Left lung (tissue), 10 donors: Measurements from ENCODE around the gene ALDH4A1. TPM values are rescaled to one million over a fixed set of nuclear protein-coding genes. Genes with fewer than 3 reads are reported as not detected.

Source experiments
- ATAC-seq: fragments of 200-7000 bp; cut with Tn5 transposase; one replicate; pipeline ENCODE4 v1.9.1; 2020; ENCODE audit warnings: moderate library complexity
- DNase-seq, 4 donors: peaks; one replicate each; pipeline ENCODE4 v3.0.0-alpha.2; 2013 to 2020
- H3K27ac ChIP-seq, 2 donors: fragments of 200-600 bp; sonication (generic) in 1 of 2; one replicate each; pipeline versions ENCODE4 v1.5.0 to v1.8.0; 2020 to 2021
- H3K27me3 ChIP-seq, 2 donors: fragments of 200-600 bp; sonication (generic) in 1 of 2; one replicate each; pipeline versions ENCODE4 v1.5.0 to v1.8.0; 2020 to 2021
- H3K36me3 ChIP-seq, 2 donors: fragments of 200-600 bp; sonication (generic) in 1 of 2; one replicate each; pipeline versions ENCODE4 v1.5.0 to v1.8.0; 2020 to 2021
- H3K4me1 ChIP-seq, 2 donors: fragments of 200-600 bp; one replicate each; pipeline ENCODE4 v1.8.0; 2021
- H3K4me3 ChIP-seq, 2 donors: fragments of 200-600 bp; sonication (generic) in 1 of 2; one replicate each; pipeline versions ENCODE4 v1.5.0 to v1.8.0; 2020 to 2021; ENCODE audit warnings: mild to moderate bottlenecking in 1 of 2
- H3K9me3 ChIP-seq, 2 donors: fragments of 200-600 bp; sonication (generic) in 1 of 2; one replicate each; pipeline versions ENCODE4 v1.5.0 to v1.8.0; 2020 to 2021
- intact Hi-C, 2 donors: fragments of 100-400 bp; cut with DNase I; formaldehyde crosslinking; loops; one replicate each; pipeline versions ENCODE4 v1.11.2 to v1.14.2; 2022
- polyA plus RNA-seq, 6 donors: library from polyadenylated mRNA; unstranded; fragments of 120-200 nt; gene quantifications; one replicate each; pipeline ENCODE4 v1.2.1, GENCODE V29; 2013; ENCODE audit not compliant: insufficient read length in 6 of 6
- total RNA-seq, 2 donors: library from RNA; stranded (reverse); fragmentation: NEBNext Ultra II Directional; extraction: Animal tissue kit (Norgen Biotek cat#: 25700); gene quantifications; one replicate each; pipeline ENCODE4 v1.2.1, GENCODE V29; 2021
- TF ChIP-seq, protein P1 (sequence below), 2 donors: fragments of 200-600 bp; sonication (generic) in 1 of 2; IDR thresholded peaks; one replicate each; pipeline versions ENCODE4 v1.5.0 to v1.8.0; 2021; ENCODE audit warnings: antibody characterized with exemption in 2 of 2
- donor health status: DM: no; HTN: yes; CAD: no.
- donor health status: DM: no; HTN: no; CAD: no.

The ALDH4A1 gene
- total and polyA plus RNA-seq, 8 donors, result 11.3 to 21.1 (median 19.4) TPM

DNA sequence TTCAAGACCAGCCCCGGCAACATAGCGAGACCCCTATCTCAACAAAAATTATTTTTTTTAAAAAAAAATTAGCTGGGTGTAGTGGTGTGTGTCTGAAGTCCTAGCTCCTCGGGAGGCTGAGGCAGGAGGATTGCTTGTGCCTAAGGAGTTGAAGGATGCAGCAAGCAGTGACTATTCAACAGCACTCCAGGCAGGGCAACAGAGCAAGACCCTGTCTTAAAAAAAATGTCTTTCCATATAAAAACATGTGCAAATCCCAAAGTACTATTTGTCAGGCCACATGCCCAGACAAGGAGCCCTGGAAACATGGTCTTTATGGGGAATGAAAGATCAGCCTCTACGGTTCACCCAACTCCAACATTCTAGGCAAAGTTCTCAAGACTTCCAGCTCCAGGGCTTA lies 40.8 kb upstream of the ALDH4A1 start:
- H3K27me3 ChIP-seq, result no peaks in the 10 kb centered on the region
- TF ChIP-seq, protein P1, sequence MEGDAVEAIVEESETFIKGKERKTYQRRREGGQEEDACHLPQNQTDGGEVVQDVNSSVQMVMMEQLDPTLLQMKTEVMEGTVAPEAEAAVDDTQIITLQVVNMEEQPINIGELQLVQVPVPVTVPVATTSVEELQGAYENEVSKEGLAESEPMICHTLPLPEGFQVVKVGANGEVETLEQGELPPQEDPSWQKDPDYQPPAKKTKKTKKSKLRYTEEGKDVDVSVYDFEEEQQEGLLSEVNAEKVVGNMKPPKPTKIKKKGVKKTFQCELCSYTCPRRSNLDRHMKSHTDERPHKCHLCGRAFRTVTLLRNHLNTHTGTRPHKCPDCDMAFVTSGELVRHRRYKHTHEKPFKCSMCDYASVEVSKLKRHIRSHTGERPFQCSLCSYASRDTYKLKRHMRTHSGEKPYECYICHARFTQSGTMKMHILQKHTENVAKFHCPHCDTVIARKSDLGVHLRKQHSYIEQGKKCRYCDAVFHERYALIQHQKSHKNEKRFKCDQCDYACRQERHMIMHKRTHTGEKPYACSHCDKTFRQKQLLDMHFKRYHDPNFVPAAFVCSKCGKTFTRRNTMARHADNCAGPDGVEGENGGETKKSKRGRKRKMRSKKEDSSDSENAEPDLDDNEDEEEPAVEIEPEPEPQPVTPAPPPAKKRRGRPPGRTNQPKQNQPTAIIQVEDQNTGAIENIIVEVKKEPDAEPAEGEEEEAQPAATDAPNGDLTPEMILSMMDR (IDR thresholded peaks at IDR 0.05), result no peak
- no peaks in the 10 kb centered on the region for H3K9me3 ChIP-seq
- H3K36me3 ChIP-seq, result no peaks in the 10 kb centered on the region
- H3K4me3 ChIP-seq, result no peak overlapping the region
- H3K4me1 ChIP-seq, result peaks cover 28 to 77% of the 10 kb centered on the region in 2 donors
- DNase-seq (no peak), ATAC-seq (no peak)
- intact Hi-C loops, result no loop called here
- no peak overlapping the region for H3K27ac ChIP-seq

GRCh38 chr1:18942340-18942739 lies 40.0 kb upstream of the ALDH4A1 start:
- Histone ChIP-seq H3K27me3 (no peaks in the 10 kb centered on the region), H3K4me1 (peaks cover 28 to 69% of the 10 kb centered on the region in 2 donors), H3K36me3 (no peaks in the 10 kb centered on the region), H3K27ac (peak overlapping the region; percentile 30 to 36), H3K4me3 (no peak overlapping the region), H3K9me3 (no peaks in the 10 kb centered on the region)
- TF ChIP-seq, protein P1 (IDR thresholded peaks at IDR 0.05), result no peak
- DNase-seq (no peak), ATAC-seq (no peak)
- intact Hi-C loops, result no loop called here

DNA sequence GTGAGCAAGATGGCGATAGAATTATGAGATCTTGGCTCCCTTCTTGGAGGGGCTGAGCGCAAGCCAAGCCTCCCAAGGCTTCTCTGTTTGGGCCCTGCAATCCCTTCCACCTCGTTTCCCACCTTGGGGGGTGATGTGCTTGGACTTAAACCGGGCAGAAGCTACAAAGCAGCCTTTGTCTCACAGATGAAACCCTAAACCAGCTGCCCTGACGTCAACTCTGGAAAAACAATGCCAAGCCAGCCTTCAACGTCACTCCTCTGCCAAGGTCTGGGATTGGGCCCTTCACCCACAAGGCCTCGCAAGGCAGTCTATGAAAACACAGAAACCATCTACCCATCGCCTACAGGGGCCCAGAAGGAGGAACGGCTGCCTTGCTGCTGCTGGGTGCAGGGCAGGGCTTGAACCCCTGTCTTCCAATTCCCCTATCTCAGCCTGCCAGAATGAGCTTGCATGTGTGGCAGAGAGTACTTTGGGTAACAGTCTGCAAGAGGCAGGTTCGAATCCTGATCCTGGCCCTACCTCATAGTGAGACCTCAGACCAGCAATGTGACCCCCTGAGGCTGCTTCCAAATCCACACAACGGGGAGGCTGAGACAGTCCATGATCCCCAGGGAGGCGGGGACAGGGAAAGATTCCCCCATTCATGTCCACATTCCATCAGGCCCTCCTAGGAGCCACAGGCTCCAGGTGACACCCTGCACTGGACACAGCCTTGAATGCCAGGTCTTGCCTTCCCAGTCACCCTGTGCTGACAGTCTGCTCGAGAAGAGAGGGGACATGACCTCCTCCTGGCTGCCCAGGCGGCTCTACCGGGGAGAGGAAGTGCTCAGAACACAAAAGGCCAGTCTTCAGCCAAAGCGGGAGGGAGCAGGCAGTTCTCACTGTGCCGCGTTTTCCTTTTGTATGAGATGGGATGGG lies 39.1 kb upstream of the ALDH4A1 start:
- peaks cover 28 to 60% of the 10 kb centered on the region in 2 donors for H3K4me1 ChIP-seq
- H3K27ac ChIP-seq, result peak overlapping the region in 1 of 2 donors; percentile 30
- no peaks in the 10 kb centered on the region for H3K36me3 ChIP-seq
- DNase-seq, result no peak
- TF ChIP-seq, protein P1 (IDR thresholded peaks at IDR 0.05), result no peak
- intact Hi-C loops, result no loop called here
- H3K27me3 ChIP-seq, result no peaks in the 10 kb centered on the region
- H3K9me3 ChIP-seq, result no peaks in the 10 kb centered on the region
- ATAC-seq, result peak; percentile 18
- no peak overlapping the region for H3K4me3 ChIP-seq

GRCh38 chr1:18940303-18941020 lies 38.1 kb upstream of the ALDH4A1 start:
- Histone ChIP-seq H3K36me3 (no peaks in the 10 kb centered on the region), H3K4me3 (no peak overlapping the region), H3K9me3 (no peaks in the 10 kb centered on the region), H3K27me3 (no peaks in the 10 kb centered on the region), H3K27ac (no peak overlapping the region), H3K4me1 (peaks cover 24 to 50% of the 10 kb centered on the region in 2 donors)
- no peak for DNase-seq
- TF ChIP-seq, protein P1 (IDR thresholded peaks at IDR 0.05), result no peak
- intact Hi-C loops, result no loop called here
- ATAC-seq, result no peak
